Mesenteric fat pad (tissue), 1 donor: Measurements from ENCODE around the gene SERPINE2. TPM values are rescaled to one million over a fixed set of nuclear protein-coding genes. Genes with fewer than 3 reads are reported as not detected.

Experiments
- DNase-seq: peaks from one replicate; pipeline ENCODE4 v3.0.0-alpha.2; 2020; ENCODE audit warnings: low spot score
- total RNA-seq: library from RNA; stranded (reverse); fragmentation: NEBNext Ultra II Directional; extraction: Animal tissue kit (Norgen Biotek cat#: 25700); gene quantifications from one replicate; pipeline ENCODE4 v1.2.1, GENCODE V29; 2021
- donor health status: DM: yes; HTN: yes; CAD: no.

The SERPINE2 gene
- total RNA-seq, 1 donor from 2014 or later: 56.4 TPM

DNA sequence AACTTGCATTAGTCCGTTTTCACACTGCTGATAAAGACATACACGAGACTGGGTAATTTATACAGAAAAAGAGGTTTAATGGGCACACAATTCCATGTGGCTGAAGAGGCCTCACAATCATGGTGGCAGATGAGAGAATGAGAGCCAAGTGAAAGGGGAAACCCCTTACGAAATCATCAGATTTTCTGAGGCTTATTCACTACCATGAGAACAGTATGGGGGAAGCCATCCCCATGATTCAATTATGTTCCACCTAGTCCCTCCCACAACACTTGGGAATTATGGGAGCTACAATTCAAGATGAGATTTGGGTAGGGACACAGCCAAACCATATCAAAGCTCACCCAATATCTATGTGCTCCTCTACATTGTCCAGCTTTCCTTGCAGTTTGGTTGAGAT, 16.0 kb upstream of the SERPINE2 start:
- DNase-seq: no peak

DNA sequence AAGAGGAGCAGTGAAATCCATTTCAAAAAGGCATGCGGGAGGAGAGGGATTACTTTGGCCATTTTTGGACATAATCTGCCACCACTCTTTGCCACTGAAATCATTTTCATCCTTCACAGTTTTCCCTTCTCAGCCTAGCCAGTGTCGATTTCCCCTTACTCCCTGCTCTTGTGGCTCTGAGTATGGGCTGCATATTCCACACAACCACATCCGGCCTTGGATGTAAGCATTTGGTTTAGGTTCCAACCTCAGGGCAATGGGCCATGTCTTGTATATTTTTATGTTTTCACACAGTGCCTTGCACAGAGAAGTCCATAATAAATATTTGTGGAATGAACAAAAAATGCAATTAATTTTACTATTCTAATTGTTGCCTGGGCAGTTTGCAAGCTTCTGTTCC, 7.7 kb upstream of the SERPINE2 start:
- DNase-seq: no peak

DNA sequence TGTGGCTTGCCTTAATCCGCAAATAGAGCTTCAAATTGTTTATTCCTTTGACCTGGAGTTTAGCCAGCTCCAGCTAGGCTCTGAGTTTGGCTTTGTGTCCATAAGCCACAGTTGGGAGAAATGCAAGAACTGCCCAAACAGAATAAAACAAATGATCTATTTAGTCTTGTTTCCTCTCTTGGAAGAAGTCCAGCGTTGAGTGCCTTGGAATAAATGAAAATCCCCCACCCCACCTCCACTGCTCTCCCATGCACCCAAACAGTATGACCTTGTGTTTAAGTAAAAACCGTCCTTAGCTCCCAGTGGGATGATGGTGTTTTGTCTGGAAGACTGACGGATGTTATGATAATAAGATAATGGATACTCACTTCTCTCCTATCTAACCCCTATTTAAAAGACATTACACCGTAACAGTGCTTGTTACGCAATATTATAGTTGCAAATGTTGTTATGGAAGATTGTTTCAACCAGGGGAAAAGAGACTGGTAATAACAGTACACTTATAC, 3.2 kb upstream of the SERPINE2 start:
- DNase-seq: no peak

DNA sequence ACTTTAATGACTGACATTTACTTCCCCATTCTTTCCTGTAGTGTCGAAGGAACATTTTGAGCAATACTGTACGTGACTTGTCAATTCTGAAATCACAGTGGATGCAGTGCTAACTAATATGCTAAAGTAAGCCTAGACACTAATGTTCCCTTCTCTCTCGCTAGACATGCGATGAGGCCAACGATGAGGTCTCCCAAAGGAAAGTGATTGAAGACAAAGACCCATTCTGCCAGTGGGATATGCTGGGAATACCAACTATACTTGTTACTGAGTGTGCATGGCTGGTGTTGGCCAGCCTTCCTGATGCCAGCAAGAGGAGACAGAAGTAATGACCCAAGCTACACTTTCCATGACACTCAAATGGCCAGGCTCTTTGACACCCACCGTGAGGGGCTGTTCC, 2.5 kb upstream of the SERPINE2 start:
- no peak for DNase-seq

DNA sequence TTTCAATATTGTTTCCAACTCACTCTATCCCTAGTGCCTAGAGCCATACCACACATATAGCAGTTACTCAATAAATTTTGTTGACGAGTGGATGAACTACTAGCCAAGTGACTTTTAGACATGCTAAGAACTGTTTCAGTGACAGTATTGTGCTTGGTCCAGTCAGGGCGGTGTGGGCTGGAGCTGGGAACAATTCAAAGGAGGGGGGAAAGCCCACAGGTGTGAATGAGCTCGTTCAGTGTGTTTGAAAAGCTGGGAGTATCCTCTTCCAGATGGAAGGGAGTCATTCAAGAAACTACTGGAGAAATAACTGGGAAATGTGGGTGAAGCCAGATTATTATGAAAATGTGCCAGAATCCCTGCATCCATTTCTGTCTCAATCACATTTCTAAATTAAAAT, 1.7 kb upstream of the SERPINE2 start:
- no peak for DNase-seq

DNA sequence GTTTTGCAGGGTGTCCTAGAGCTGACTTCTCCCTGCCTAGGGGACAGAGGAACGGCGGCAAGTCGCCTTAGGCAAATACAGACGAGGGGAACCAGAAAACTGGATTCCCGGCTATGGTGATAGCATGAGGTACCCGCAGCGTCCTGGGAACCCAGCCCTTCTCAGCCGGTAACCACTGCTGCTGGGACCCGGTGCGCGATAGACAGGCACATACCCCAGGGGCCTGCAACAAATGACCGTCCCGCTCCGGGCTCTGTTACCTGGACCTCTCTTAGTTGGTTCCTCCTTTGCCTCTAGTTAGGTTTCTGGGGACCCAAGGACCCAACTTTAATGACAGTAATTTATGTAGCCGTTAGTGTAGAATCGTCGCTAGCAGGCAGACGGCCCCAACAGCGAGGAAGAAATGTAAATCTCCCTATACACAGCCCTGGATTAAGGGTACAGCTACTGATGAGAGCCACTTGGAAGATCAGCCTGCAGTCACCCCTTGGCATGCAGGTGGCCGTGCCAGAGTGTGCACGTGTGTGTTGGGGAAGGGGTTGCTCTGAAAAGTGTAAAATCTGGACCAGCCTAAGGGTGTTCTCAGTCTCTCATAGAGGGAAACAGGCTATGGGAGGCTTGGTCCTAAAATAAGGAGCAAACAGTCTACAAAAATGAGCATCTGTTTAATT, 819 bp upstream of the SERPINE2 start:
- DNase-seq: no peak

DNA sequence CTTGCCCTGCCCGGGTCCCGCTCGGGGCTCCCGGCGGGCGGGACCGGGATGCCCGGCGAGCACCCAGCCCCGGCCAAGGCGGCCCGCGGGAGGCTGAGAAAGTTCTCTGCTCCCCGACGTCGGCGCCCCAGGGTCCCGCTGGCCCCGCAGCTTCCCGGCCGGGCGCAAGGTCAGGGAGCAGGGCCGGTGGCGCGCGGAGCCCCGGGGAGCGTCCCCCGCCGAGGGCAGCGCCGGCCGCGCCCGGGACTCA, 331 bp downstream of the SERPINE2 start:
- no peak for DNase-seq

DNA sequence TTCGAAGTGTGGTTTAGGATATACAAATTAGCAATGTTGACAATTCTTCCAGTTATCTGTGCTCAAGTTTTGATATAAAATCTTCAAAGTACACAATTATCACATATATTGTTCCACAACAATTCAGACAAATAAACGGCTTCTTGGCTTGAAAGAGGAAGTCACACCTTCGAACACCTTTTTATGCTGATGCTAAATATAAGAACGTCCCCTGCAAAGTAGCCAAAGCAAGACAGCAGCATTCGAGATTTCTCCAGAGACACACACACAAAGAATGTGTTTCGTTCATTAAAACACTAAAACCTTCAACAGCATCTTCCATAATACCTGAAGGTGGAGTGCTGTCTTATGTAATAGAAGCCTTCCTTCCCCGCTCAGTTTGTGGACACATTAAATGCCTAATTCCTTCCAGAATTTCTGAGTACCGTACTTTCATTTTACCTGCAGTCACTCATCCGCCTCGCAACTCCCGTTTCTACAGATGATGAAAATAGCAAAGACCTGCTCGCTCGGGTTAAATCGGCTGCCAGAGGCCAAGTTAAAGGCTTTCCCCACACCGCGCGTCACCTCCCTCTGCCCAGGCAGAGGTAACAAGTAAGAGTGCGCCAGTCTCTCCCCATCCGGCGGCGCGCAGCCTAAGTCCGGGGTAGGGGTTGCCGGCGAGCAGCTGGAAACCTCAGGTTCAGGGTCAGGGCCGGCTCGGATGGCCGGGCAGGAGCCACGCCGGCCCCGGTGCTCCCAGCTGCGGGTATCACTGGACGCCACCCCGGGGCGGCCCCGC, 847 bp downstream of the SERPINE2 start:
- DNase-seq: no peak

DNA sequence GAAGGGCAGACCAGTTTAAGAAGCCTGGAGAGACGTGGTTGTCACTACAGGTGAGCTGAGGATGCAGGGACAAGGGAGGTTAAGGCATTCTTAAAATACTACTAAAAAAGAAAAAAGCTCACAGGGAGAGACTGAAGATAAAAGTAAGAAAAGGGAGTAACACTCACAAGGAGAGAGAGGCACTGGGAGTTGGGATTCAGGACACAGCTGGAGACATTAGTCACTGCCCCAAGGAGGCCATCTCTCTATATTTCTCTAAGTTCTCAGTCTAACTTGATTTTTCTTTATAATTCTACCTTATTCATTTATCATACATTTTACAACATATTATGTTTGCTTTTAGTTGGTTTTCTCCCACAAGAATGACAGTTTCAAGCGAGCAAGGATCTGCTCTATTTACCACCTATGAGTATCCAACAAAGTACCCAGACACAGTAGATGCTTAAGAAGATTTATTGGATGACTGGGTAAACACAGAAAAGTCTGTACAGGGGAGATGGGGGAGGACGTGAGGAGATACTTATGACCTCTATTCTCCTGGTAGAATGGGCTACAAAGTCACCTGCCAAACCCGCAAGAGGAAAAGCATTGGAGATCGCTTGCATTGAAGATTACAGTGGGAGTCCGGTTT, 2.2 kb downstream of the SERPINE2 start:
- no peak for DNase-seq

DNA sequence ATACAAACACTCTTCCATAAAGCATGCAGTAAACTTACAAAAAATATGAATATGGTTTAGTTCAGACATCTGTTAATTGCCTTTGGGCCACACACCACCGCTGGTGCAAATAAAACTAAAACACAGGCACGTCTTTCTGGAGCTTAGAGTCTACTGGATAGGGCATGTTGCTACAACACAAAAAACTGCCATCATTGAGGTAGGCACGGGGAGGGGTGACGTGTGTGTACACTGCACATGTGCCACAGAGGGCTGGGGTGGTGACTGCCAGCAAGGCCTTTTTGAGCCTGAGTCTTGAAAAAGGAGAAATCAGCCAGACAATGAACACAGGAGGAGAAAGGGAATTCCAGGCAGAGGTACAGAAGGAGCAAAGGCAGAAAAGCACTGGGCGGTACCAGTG, 5.1 kb downstream of the SERPINE2 start:
- DNase-seq: no peak

DNA sequence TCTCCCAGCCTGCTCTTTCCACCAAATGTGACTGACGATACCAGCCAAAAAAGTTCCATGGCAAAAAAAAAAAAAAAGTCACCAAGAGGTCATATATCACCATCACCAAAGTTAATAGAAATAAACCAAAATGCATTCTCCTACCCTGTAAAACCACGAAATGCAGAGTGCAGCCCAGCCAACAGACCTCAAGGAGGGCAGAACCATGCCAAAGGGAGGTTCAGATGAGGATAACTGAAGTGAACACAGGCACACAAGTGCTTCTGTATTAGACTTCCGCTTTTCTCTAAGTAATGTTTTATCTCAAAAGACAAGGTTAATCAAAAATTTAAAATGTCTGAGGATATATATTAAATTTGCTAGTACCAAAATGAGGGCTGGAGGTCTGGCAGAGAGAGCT, 5.5 kb downstream of the SERPINE2 start:
- DNase-seq: no peak

DNA sequence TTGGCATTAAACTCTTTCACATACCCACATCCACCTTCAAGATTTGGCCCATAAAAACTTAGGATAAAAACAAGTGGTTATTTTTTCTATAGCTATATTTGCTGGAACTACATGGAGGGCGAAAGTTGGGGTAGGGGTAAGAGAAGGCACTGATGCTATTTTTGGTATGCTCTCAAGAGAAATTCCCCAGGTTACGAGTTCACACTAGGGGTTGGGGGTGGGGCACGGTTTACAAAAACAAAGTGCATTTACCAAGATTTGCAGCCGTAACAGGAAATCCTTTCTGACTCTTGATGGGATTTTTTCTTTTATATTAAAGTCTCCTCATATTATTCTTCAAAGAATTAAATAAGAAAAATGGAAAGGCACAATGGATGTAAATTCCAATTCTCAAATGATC, 6.8 kb downstream of the SERPINE2 start:
- no peak for DNase-seq

DNA sequence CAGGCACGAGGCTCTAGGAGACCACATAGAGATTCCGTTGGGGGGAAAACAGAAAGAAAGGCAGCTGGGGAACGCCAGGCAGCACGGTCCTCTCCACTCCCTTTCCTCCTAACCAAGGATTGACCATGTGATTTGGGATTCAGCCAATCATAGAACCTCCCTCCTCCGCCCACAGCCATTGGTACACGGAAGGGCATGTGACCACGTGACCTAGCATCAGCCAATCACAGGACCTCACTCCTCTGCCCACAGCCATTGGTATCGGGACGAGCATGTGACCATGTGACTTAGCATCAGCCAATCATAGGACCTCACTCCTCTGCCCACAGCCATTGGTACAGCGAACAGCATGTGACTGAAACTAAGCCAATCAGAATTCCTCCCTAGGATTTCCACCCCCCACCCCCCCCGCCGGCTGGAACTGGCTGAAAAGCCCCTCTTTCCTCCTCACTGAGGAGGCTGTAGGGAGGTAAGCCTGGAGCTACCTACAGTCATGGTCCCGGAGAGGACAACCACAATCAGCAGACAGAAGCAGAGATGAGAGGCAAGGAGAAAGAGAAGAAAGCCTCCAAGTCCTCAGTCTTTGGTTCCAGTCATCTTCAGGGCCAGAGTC, 7.6 kb downstream of the SERPINE2 start:
- DNase-seq: no peak

DNA sequence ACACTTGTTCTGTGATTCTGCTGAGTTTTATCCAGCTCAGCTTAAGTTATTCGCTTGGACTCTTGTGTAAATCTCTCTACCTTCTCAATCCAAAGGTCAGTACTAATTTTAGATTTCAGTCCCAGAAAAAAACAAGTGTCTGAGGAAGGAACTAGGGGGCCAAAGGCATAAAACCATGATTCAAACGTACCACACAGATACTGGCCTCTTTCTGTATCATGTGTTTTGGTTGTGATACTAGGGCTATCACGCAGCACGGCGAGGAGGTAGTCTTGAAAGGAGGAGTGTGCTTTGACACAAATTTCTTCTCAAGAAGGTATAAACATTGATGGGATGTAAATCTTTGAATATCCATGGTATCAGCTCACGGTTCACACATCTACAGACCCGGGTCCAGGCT, 8.3 kb downstream of the SERPINE2 start:
- no peak for DNase-seq

DNA sequence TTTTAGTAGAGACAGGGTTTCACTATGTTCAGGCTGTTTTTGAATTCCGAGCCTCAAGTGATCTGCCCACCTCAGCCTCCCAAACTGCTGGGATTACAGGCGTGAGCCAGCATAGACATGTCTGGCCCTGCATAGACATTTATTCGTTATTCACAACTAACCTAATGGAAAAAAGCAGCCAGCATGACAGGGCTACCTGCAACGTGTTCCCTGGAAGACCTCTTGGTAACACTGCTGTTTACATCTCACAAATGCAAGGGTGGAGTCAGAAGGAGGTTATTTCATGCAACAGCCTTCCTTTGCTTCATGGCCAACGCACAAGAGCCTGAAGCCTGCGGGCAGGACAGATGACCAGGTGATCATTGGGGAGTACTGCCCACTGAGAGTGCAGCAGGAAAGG, 9.2 kb downstream of the SERPINE2 start:
- DNase-seq: no peak

DNA sequence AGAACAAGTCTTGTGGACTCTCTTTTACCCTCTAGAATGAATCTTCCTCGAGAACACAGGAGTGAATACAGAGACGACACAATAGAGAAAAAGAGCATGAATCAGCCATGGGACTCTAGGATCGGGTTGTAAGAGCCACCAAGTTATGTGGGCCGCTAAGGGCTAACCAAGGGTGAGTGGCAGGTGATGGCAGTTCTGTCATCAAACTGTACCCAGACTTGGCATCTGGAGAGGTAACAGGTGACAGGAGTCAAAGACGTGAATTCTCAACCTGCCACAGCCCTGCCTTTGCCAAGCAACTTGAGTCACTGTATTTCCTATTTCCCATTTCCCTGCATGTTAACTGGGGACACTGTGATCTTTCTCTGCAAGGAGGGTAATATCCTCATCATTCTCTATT, 11.2 kb downstream of the SERPINE2 start:
- DNase-seq: no peak

DNA sequence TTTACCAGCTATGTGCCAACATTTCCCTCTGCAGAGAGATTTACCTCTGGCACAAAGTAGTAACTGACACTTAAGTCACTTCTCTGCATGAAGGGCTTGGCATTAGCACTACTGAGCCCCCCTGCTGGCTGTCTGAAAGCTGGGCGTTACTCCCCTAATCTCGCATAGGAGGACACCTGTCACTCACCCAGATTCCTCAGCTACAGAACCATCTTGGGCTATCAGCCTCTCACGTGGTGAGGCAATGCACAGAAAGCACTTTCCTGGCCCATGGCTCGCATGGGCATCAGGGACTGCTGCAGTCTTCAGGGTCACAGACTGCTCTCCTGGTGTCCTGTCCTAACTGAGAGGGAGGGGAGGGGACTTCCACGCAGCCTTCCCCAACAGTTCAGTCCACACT, 12.0 kb downstream of the SERPINE2 start:
- no peak for DNase-seq

DNA sequence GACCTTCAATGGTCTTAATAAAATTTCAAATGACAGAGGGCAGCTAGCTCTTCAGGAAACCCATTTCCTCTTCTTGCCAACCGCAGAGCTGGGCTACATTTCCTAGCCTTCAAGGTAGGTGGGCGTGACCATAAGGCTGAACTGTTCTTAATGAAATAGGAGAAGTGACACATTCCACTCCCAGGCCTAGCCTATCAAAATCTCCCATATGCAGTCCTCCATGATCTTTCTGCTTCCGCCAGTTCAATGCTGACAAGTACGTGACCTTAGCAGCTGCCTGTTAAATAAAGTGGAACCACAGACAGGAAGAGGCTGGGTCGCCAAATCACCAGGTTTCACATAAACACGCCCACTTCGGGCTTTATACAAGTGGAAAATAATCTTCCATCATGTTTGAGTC, 13.2 kb downstream of the SERPINE2 start:
- DNase-seq: no peak

DNA sequence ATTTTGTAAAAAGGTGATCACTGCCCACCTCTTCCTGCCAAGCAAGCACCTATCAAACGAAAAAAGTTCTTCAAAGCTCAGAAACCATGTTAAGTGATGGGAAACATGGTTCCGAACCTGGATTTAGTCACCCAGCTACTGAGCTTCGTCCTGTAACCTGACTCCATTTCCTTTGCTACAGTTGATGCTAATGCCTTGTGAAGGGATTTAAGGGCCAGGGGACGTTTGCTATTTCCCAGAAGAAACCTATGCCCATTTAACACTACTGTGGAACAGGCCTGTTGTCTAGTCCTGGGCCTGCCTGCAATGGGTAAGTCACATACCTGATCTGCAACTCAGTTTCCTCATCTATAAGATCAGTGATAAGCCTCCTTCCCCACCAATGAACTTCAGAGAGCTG, 14.8 kb downstream of the SERPINE2 start:
- no peak for DNase-seq

DNA sequence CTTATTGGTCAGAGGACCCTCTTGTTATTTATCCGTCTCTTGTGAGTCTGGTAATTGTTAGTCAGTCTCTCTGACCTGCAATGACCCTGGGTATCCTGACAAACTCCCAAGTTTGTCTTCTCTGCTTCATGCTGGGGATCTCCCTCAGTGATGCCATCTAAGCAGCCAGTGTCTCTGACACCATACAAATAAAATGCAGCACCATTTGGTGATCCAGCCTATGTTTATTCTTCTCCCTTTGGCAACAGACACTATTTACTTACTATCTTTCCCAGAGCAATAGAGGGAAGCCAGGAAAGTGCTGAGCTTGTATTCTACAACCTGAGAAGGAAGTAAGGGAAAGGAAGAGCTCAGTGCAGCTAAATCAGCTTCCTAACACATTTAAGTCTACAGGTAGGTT, 15.9 kb downstream of the SERPINE2 start:
- no peak for DNase-seq

DNA sequence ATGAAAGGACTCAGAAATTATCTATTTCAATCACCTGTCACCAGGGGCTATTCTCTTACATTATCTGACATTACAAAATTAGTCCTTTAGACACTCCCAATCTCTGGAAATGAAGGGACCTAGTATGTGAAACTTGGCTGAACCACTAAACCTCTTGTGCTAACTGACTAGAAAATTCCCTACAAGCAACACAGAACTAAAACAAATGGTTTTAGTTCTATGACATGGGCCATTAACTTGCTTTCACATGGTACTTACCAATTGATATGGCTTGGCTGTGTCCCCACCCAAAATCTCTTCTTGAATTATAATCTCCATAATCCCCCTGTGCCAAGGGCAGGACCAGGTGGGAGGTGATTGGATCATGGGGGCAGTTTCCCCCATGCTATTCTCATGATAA, 16.6 kb downstream of the SERPINE2 start:
- DNase-seq: no peak

DNA sequence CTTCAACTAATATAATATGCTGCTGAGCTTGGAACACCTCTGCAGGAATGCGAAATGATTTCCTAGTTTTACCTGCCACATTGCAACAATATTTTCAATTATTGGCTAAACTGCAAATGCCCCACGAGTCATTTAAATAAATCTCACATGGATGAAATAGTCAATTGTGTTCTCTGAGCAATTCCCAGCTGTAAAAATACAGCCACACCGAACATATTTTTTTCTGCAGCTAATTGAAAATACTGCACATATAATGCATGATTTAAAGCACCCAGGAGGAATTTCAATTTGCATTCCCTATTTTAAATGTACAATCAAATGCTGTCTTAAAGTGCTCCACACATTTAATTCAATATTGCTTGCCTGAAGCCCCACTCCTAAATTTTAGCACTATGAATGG, 18.6 kb downstream of the SERPINE2 start:
- no peak for DNase-seq
